ENCODE data around the gene PRR33. TPM values are rescaled to one million over a fixed set of nuclear protein-coding genes. Genes with fewer than 3 reads are reported as not detected.

Gene PRR33
- total RNA-seq, 1 experiment from 2014 or later: not detected

- no peak for TF ChIP-seq SP1 (IDR thresholded peaks at IDR 0.05; ENCODE audit: low read depth)
- TF ChIP-seq POLR2AphosphoS5 (IDR thresholded peaks at IDR 0.05; ENCODE audit: low read depth, low read length): no peak
- no peak for TF ChIP-seq YY1 (IDR thresholded peaks at IDR 0.05; ENCODE audit: extremely low read depth, insufficient replicate concordance, low read depth, low read length)
- no peak for TF ChIP-seq FOSL1 (IDR thresholded peaks at IDR 0.05; ENCODE audit: low read depth)
- no peak for TF ChIP-seq ZBTB33 (IDR thresholded peaks at IDR 0.05; ENCODE audit: extremely low read depth, insufficient replicate concordance, low read length)
- TF ChIP-seq TCF7L2 (IDR thresholded peaks at IDR 0.05; ENCODE audit: borderline replicate concordance, extremely low read depth, insufficient read depth, insufficient read length): no peak
- no peak for TF ChIP-seq EZH2 (IDR thresholded peaks at IDR 0.05)
Measured at GRCh38 chr11:1890856-1891830, 552 bp downstream of the PRR33 start (continued).

- ChIA-PET POLR2A (no interaction called here), CTCF (interaction anchor here (0.6 kb wide), 1 partner anchor 14 kb away, joined by 3 read pairs; no protein-coding TSS in a partner anchor), RAD21 (ENCODE audit: low non-redundant PET in 1 of 2, low total read pairs in 2 of 2, uncharacterized antibody in 2 of 2, unreplicated experiment in 2 of 2) (no interaction called here)
- DNase-seq (ENCODE audit: low read depth, low spot score): no peak
- Histone ChIP-seq H2AFZ (ENCODE audit: low read depth, low read length, poor library complexity, severe bottlenecking) (no peak overlapping the region), H3K9me2 (ENCODE audit: insufficient read depth) (no peaks in the 10 kb centered on the region), H3K9me3 (ENCODE audit: control insufficient read depth in 1 of 2, insufficient read depth in 1 of 2, low read depth in 1 of 2, low read length in 2 of 2) (no peaks in the 10 kb centered on the region), H3K4me1 (ENCODE audit: control insufficient read depth in 1 of 2, insufficient read depth in 2 of 2, low read length in 2 of 2) (no peaks in the 10 kb centered on the region), H3K27ac (ENCODE audit: low read depth, low read length) (no peak overlapping the region), H4K20me1 (ENCODE audit: insufficient read depth) (no peaks in the 10 kb centered on the region), H3K27me3 (ENCODE audit: insufficient read depth, low read length) (peaks cover 5% of the 10 kb centered on the region; the same call in 1 of the 2 replicates), H3K9ac (ENCODE audit: low read length) (no peak overlapping the region), H3K4me2 (ENCODE audit: low read length) (no peak overlapping the region), H3K79me2 (ENCODE audit: insufficient read depth, low read length) (no peaks in the 10 kb centered on the region), H3K36me3 (ENCODE audit: control insufficient read depth in 1 of 2, insufficient read depth in 2 of 2, low read length in 2 of 2) (no peaks in the 10 kb centered on the region), H3K4me3 (replicated peaks in 1 of 2; ENCODE audit: low read depth in 1 of 2, low read length in 2 of 2) (no peak overlapping the region)
- no peak for ATAC-seq
- intact Hi-C loops (cut with micrococcal nuclease): loop anchor here (10.0 kb wide), 1 partner anchor 55 kb away; the partner anchor contains the start of gene MRPL23
- BruUV-seq (replicated peaks): no TSS peak
- TF ChIP-seq, protein P1, sequence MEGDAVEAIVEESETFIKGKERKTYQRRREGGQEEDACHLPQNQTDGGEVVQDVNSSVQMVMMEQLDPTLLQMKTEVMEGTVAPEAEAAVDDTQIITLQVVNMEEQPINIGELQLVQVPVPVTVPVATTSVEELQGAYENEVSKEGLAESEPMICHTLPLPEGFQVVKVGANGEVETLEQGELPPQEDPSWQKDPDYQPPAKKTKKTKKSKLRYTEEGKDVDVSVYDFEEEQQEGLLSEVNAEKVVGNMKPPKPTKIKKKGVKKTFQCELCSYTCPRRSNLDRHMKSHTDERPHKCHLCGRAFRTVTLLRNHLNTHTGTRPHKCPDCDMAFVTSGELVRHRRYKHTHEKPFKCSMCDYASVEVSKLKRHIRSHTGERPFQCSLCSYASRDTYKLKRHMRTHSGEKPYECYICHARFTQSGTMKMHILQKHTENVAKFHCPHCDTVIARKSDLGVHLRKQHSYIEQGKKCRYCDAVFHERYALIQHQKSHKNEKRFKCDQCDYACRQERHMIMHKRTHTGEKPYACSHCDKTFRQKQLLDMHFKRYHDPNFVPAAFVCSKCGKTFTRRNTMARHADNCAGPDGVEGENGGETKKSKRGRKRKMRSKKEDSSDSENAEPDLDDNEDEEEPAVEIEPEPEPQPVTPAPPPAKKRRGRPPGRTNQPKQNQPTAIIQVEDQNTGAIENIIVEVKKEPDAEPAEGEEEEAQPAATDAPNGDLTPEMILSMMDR (IDR thresholded peaks at IDR 0.05 in 2 of 3, conservative IDR thresholded peaks at IDR 0.05 in 1 of 3; ENCODE audit: borderline replicate concordance in 1 of 3, insufficient read depth in 1 of 3, low read depth in 2 of 3, low read length in 2 of 3): no peak
- TF ChIP-seq REST (IDR thresholded peaks at IDR 0.05; ENCODE audit: low read depth) (no peak), EZH2 (IDR thresholded peaks at IDR 0.05) (no peak), FOSL1 (IDR thresholded peaks at IDR 0.05; ENCODE audit: low read depth) (no peak), ZNF274 (IDR thresholded peaks at IDR 0.05; ENCODE audit: low read depth, low read length) (no peak), TCF7L2 (IDR thresholded peaks at IDR 0.05; ENCODE audit: borderline replicate concordance, extremely low read depth, insufficient read depth, insufficient read length) (no peak), EZH2phosphoT487 (IDR thresholded peaks at IDR 0.05; ENCODE audit: borderline replicate concordance) (no peak)
Measured at GRCh38 chr11:1889941-1890855, 1.5 kb downstream of the PRR33 start.
